Frontal cortex (tissue), 4 donors: ENCODE measurements around the gene LRRC8E. TPM values are rescaled to one million over a fixed set of nuclear protein-coding genes. Genes with fewer than 3 reads are reported as not detected.
"Not testable (repeated sequence)": the region's sequence is repeated elsewhere in the genome, so short reads cannot be mapped to it uniquely, and the experiment has no call there.

Experiments used
- DNase-seq, 2 donors: peaks; one replicate each; pipeline ENCODE4 v3.0.0; 2012; ENCODE audit warnings: low spot score in 2 of 2
- FAIRE-seq: peaks from 2 replicates; lab custom pipeline; 2012; peaks lifted over from hg19 to GRCh38; lab: Jason Lieb, UNC
- total RNA-seq: library from RNA; depleted of rRNA; stranded (reverse); fragments of >200 nt; gene quantifications from one replicate; pipeline ENCODE4 v1.2.3, GENCODE V29; 2014
- donor health status: control.
- donor health status: control.
- donor health status: control.

Gene LRRC8E
- total RNA-seq, 1 donor from 2014 or later: not detected

DNA sequence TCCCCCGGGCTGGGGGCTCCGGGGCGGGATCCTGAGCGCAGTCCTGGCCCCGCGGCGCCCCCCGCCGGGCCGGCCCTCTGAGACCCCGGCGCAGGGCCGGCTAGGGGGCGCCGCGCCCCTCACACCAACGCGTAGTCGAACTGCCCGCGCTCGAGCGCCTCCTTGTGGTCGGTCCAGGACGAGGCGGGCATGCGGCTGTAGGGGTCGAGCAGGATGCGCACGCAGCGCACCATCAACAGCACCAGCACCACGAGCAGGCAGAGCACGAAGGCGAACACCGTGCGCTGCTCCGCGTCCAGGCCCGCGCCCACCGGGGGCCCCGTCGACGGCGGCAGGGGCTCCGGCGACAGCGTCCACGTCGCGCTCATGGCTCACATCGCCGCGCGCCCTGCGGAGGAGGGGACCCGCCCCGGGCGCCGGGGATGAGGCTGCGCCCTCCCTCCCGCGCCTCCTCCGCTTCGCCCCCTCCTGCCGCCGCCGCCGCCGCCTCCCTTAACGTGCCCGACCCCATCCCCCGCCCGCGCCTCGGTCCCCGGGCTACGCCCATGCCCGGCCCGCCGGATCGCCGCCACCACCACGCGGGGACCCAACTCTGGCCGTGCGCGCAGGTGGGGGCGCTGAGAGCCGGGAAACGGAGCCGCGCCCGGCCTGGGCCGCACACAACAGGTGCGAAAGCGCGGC, 37.0 kb downstream of the LRRC8E start:
- DNase-seq (peak; percentile 69 to 73), FAIRE-seq (no peak)

GRCh38 chr19:7926021-7926726, 37.9 kb downstream of the LRRC8E start, which contains the start of gene CTXN1:
Gene CTXN1 (minus strand): TSS chr19:7926135. CDS start chr19:7925538, 597 bp downstream.
- FAIRE-seq (no peak), DNase-seq (peak; percentile 90 to 91)

GRCh38 chr19:7926727-7927604, 38.7 kb downstream of the LRRC8E start:
- no peak for DNase-seq
- no peak for FAIRE-seq

- no peak for FAIRE-seq
- no peak for DNase-seq
Observed at GRCh38 chr19:7927605-7928333, 39.5 kb downstream of the LRRC8E start.

DNA sequence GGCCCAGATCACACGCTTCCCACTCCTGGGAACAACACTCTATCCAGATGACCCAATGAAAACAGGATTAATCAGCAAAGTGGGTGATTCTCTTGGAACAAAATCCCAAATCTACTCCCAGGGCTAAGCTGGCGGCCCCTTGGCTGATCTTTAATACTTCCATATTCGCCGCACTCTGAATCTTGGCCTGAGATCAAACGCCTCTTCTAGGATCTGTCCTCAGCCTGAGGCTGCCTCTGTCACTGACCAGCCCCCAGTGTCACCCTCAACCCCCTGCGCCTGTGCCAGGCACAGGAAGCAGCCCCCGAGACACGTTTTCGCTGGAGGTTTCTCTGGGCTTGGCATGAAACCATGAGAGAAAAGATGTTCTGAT, 40.0 kb downstream of the LRRC8E start:
- FAIRE-seq (no peak), DNase-seq (no peak)

DNA sequence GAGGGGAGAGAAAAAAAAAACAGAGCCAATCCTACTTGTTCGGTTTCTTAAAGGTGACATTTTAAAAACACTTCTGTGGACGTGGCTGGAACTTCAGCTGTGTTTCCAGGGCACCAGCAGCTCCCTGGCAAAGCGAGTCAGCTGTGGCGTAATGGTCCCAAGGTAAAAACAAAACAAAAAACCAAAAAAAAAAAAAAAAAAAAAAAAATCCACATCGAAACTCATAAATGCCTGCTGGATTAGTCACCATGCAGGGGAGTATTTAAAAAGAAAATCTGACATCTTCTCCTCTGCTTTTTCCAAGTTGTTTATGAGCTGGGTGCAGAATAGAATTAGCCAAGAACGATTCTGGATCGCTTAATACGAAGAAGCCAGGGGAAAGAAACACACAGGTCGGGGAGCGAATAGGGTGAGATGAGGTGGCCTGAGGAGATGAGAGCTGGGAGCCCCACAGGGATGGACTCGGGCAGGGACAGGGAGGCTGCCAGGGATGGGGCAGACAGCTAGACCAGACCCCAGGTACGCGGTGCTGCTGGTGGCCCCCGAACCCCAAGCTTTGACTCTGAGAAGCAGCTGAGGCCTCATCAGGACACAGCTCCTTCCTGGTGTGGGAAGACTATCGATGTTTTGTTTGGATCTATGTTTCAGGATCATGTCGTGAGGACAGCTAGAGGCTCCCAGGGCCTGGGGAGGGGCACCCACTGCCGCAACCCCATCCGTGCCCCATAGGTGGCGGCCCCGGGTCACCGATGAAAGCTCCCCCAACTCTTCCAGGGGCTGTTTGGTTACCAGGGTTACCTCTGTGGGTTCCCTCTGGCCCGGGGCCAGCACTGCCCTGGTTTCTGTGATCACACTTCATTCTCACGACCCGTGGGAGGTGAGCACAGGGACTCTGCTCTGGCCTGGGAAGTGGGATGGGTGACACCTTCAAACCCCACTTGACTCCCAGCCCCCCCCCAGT, 40.7 kb downstream of the LRRC8E start:
- DNase-seq (no peak), FAIRE-seq (no peak)

DNA sequence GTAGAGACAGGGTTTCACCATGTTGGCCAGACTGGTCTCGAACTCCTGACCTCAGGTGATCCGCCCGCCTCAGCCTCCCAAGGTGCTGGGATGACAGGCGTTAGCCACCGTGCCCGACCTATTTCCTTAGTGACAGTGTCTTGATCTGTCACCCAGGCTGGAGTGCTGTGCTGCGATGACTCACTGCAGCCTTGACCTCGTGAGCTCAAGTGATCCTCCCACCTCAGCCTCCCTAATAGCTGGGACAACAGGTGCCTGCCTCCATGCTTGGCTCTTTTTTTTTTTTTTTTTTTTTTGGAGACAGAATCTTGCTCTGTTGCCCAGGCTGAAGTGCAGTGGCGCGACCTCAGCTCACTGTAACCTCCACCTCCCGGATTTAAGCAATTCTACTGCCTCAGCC, 41.7 kb downstream of the LRRC8E start:
- DNase-seq, FAIRE-seq: not testable (repeated sequence)

GRCh38 chr19:7930765-7931164, 42.5 kb downstream of the LRRC8E start:
- no peak for FAIRE-seq

GRCh38 chr19:7931221-7932061, 43.1 kb downstream of the LRRC8E start:
- FAIRE-seq (no peak), DNase-seq (no peak)

More at GRCh38 chr19:7930765-7931164, 42.5 kb downstream of the LRRC8E start:
- no peak for DNase-seq

DNA sequence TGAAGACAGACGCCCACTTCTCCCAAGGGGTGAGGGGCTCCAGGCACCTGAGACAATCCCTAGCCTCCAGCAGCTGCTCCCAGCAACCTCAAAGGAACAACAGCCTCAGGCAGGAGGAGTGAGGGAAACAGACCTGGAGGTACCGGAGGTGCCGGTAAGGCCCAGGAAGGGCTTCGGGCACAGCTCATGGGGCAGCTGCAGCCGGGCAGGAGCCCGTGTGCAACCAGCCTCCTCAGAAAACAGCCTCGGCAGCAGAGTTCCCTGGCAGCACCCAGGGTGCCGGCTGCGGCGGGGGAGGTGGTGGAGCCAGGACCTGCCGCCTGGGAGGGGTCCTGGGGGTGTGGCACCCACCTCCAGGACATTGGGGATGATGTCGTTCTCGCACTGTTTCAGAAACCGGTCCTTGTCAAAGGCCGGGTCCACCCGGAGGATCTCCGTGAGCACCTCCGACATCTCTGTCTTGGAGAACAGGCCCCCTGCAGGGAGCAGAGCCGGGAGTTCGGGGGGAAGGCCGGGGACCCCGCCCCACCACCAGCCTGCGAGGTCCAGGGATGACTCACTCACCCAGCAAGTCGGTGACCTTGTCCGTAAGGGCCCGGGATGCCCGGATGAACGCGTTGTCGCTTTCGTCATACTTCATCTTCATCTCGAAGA, 44.1 kb downstream of the LRRC8E start:
- FAIRE-seq: no peak
- DNase-seq: no peak

DNA sequence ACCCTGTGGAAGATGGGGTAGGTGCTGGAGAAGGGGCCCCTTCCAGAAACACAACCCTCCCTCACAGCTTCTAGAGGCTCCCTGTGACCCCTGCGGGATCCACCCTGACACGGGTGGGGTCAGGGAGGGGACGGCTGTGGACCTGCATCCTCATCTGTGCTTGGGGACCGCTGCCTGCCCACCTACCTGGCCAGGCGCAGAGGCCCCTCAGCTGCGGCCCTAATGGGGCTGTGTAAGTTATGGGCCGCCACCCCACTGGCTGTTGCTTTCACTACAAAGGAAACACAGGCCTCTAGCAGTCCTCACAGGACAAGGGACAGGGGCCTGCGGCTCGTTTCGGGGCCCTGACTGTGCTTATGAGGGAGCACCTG, 44.6 kb downstream of the LRRC8E start:
- FAIRE-seq: no peak

DNA sequence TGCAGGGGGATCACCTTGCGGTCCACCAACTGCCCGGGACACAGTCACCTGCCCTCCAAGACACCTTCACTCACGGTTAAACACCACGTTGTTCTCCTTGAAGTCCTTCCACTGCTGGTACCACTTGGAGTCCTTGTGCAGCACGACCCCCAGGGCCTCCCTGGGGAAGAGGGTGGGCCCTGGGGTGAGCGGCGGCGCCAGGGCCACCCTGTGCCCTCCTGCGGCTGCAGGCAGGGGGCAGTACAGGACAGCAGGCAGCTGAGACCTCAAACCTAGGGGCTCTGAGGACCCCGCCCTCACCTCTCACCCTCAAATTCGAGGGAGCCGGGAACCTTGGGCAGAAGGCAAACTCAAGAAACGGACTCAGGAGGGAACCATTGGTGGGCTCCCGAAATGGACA, 45.1 kb downstream of the LRRC8E start:
- FAIRE-seq: no peak
- DNase-seq: no peak

More for the DNA sequence above, 44.6 kb downstream of the LRRC8E start:
- DNase-seq: no peak

DNA sequence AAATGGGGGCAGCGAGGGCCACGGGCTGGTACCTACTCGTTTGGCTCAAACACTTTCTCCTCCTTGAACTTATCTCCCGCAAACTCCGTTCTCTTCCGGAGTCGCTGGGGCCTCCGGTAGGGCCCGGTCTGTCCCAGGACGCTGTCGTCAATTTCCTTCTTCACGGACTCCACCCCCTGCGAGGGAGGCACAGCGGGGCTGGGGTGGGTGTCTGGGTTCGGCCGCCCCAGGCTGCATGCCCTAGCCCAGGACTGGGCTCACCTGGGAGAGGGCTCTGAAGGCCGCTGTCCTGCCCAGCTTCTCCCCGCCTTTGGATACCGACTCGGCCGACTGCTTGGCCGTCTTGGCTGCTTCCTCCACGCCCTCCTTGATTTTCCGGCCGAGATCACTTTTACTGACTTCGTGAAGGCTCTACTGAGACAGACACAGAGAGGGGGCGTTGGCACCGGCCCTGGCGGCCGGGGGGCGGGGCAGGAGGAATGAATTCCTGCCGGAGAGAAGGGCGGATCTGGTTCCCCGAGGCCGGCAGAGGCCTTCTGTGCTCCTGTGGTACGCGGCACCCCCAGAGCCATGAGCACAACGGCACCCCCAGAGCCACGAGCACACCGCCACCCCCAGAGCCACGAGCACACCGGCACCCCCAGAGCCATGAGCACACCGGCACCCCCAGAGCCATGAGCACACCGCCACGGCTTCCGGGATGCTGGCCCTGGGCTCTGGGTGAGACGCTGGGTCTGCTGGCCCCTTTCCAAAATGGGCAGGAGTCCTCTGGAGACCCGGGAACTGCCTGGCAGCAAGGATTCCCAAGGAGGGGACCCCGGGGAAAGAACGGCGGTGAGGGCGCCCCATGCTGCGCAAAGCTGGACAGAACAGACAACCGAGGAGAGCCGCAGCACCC, 45.8 kb downstream of the LRRC8E start:
- FAIRE-seq: no peak
- no peak for DNase-seq

DNA sequence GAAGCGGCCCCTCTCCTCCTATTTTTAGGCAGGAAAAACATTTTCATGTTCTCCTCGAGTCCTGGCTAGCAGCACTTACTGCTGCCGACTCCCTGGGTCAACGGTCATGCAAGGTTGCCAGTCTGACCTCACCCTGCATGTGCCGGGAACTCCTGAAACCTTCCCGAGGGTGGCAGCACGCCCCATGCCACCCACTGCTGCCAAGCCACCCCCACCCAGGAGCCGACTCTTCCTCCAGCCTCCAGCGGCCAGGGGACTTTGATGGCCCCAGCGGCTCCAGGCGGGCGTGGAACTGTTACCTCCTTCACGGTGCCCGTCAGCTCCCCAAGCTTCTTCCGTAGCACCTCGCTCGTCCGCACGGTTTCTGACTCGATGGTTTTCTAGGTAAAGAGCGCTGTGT, 46.5 kb downstream of the LRRC8E start:
- DNase-seq (no peak), FAIRE-seq (no peak)

DNA sequence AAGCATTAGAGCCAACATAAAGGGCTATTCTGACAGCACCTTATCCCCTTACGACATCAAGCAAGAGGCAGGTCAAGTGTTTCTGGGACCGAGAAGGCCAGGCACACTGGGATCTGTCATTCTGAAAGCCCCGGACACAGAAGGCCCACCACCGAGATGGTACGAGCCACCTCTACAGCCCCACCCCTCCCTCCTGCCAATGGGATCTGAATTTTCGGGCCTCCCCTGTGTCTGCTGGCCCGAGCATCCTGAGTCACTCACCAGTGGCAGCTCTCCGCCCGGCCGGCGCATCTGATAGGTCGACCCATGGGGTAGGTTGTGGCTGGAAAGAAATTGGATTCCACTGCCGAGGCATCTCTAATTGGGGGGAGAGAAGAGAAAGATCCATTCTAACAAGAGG, 52.5 kb downstream of the LRRC8E start:
- no peak for DNase-seq
- no peak for FAIRE-seq

GRCh38 chr19:7941895-7942596, 53.7 kb downstream of the LRRC8E start:
- no peak for DNase-seq
- FAIRE-seq: no peak
